Lung (tissue), 12 donors: ENCODE data around the gene IGSF9. TPM values are rescaled to one million over a fixed set of nuclear protein-coding genes. Genes with fewer than 3 reads are reported as not detected.

Experiments
- ATAC-seq: fragments of 200-7000 bp; cut with Tn5 transposase; one replicate; pipeline ENCODE4 v1.9.1; 2020; ENCODE audit warnings: moderate number of reproducible peaks; ENCODE audit not compliant: insufficient read depth, low FRiP score
- DNase-seq, 3 donors: peaks; one replicate each; pipeline ENCODE4 v3.0.0-alpha.2; 2013 to 2017
- H3K27ac ChIP-seq, 2 donors: one replicate each; pipeline ENCODE4 v1.5.1; 2013; ENCODE audit warnings: mild to moderate bottlenecking in 2 of 2, moderate library complexity in 2 of 2, control low read depth in 1 of 2, inconsistent platforms in 1 of 2, low read depth in 1 of 2, low read length in 1 of 2
- H3K27me3 ChIP-seq, 3 donors: one replicate each; pipeline ENCODE4 v1.5.1; 2013; ENCODE audit warnings: low read length in 2 of 3; ENCODE audit not compliant: control insufficient read depth in 3 of 3, insufficient read depth in 3 of 3
- H3K36me3 ChIP-seq, 4 donors: one replicate each; pipeline ENCODE4 v1.5.1; 2013; ENCODE audit warnings: low read length in 4 of 4, mild to moderate bottlenecking in 1 of 4, moderate library complexity in 1 of 4; ENCODE audit not compliant: control insufficient read depth in 4 of 4, insufficient read depth in 4 of 4
- H3K4me1 ChIP-seq, 5 donors: one replicate each; pipeline ENCODE4 v1.5.1; 2013; ENCODE audit warnings: low read length in 5 of 5, mild to moderate bottlenecking in 2 of 5, moderate library complexity in 1 of 5; ENCODE audit not compliant: control insufficient read depth in 5 of 5, insufficient read depth in 5 of 5
- H3K4me3 ChIP-seq: one replicate; pipeline ENCODE4 v1.5.1; 2013; ENCODE audit warnings: mild to moderate bottlenecking, control low read depth, moderate library complexity
- H3K9ac ChIP-seq, 2 donors: one replicate each; pipeline ENCODE4 v1.5.1; 2013; ENCODE audit warnings: low read length in 2 of 2, control low read depth in 1 of 2; ENCODE audit not compliant: insufficient read depth in 1 of 2
- H3K9me3 ChIP-seq, 4 donors: one replicate each; pipeline ENCODE4 v1.5.1; 2013; ENCODE audit warnings: low read length in 3 of 4, mild to moderate bottlenecking in 1 of 4, moderate library complexity in 1 of 4; ENCODE audit not compliant: control insufficient read depth in 4 of 4, insufficient read depth in 3 of 4
- WGBS, 2 donors: extraction: QIAGEN DNeasy Blood & Tissue Kit; methylation state at CpG; one replicate each; pipeline ENCODE4 v1.1.7; 2013; 5-methylcytosine and 5-hydroxymethylcytosine counted together
- polyA plus RNA-seq, 2 donors: library from polyadenylated mRNA; stranded (reverse); fragments of 200-250 nt; gene quantifications; one replicate each; pipeline ENCODE4 v1.2.1, GENCODE V29; 2013
- total RNA-seq, 2 donors: library from RNA; depleted of rRNA in 1 of 2; stranded (reverse); fragments of >200 nt in 1 of 2; gene quantifications; one replicate each; pipeline ENCODE4 v1.2.1, GENCODE V29; 2014 to 2021
- TF ChIP-seq, protein P1 (sequence below): IDR thresholded peaks from 2 replicates; pipeline ENCODE4 v1.5.1; 2012; ENCODE audit warnings: mild to moderate bottlenecking; ENCODE audit errors: control extremely low read depth, extremely low read depth
- donor health status: control.
- donor health status: control.
- donor health status: Bipolar disorder and iron deficiency.
- donor health status: healthy.
- donor health status: DM: yes; HTN: yes; CAD: no.

The IGSF9 gene
- total and polyA plus RNA-seq, 4 donors = 1.4 to 4.9 (median 2.0) TPM

DNA sequence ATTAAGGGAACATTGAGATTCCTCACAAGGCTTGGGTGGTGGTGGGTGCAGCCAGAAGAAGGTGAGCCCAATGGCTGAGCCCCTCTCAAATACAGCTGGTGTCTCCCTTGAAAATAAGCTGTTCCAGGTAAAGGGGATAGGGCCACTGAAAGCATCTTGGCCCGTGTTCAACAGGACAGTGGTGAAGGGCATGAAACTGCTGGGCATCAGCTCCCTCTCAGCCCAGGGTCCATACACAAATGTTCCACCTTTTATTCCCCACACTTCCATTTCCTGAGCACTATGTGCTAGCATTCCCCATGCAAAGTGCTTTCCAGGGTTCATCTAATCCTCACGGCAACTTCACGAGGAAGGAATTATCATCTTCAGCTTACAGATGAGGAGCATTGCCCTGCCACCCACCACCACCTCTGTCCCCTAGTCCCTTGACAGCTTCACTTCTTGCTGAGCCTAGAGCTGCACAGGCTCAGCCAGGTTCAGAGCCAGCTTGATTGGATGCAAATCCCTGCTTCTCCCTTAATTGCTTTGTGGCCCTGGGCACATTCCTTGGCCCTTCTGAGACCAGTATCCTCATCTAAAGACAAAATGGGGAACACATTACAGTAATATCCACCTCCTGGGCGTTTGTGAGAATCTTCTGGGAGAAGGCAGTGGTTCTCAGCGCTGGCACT, 29.7 kb downstream of the IGSF9 start:
- no peak overlapping the region for H3K9ac ChIP-seq
- H3K9me3 ChIP-seq = no peaks in the 10 kb centered on the region
- no peaks in the 10 kb centered on the region for H3K27me3 ChIP-seq
- TF ChIP-seq, protein P1, sequence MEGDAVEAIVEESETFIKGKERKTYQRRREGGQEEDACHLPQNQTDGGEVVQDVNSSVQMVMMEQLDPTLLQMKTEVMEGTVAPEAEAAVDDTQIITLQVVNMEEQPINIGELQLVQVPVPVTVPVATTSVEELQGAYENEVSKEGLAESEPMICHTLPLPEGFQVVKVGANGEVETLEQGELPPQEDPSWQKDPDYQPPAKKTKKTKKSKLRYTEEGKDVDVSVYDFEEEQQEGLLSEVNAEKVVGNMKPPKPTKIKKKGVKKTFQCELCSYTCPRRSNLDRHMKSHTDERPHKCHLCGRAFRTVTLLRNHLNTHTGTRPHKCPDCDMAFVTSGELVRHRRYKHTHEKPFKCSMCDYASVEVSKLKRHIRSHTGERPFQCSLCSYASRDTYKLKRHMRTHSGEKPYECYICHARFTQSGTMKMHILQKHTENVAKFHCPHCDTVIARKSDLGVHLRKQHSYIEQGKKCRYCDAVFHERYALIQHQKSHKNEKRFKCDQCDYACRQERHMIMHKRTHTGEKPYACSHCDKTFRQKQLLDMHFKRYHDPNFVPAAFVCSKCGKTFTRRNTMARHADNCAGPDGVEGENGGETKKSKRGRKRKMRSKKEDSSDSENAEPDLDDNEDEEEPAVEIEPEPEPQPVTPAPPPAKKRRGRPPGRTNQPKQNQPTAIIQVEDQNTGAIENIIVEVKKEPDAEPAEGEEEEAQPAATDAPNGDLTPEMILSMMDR = no peak
- peak overlapping the region in 1 of 2 donors; percentile 20 for H3K27ac ChIP-seq
- ATAC-seq = no peak
- 54 to 76% methylated on average over 5 of the region's 5 CpGs for WGBS, 2 donors
- no peak for DNase-seq
- no peak overlapping the region for H3K4me3 ChIP-seq
- H3K4me1 ChIP-seq = peaks cover 9 to 36% (median 27%) of the 10 kb centered on the region in 5 donors
- H3K36me3 ChIP-seq = peaks cover 17 to 36% (median 21%) of the 10 kb centered on the region in 4 donors

DNA sequence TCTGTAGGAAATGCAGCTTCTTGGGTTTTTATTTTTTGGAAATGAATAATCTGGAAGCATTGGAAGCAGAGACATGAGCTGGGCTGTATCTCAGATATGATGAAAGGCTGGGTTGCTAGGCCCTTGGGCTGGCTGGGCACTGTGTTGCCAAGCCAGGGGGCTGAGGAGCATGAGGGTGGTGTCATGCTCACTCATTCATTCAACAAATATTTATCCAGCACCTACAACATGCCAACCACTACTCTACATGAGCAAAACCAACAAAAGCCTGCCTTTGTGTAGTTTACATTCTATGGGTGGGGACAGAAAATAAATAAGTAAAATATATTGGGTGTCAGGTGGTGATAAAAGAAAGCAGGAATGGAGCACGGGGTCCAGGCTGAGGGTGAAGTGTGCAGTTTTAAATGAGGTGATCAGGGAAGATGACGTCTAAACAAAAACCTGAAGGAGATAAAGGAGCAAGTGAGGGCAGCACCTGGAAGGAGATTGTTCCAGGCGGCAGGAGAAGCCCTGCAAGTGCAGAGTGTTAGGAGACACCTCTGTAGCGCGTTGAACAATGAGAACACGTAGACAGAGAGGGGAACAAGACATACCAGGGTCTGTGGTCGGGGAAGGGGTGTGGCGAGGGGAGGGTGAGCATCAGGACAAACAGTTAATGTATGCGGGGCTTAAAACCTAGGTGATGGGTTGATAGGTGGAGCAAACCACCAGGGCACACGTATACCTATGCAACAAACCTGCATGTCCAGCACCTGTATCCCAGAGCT, 31.0 kb downstream of the IGSF9 start:
- H3K9ac ChIP-seq = no peak overlapping the region

DNA sequence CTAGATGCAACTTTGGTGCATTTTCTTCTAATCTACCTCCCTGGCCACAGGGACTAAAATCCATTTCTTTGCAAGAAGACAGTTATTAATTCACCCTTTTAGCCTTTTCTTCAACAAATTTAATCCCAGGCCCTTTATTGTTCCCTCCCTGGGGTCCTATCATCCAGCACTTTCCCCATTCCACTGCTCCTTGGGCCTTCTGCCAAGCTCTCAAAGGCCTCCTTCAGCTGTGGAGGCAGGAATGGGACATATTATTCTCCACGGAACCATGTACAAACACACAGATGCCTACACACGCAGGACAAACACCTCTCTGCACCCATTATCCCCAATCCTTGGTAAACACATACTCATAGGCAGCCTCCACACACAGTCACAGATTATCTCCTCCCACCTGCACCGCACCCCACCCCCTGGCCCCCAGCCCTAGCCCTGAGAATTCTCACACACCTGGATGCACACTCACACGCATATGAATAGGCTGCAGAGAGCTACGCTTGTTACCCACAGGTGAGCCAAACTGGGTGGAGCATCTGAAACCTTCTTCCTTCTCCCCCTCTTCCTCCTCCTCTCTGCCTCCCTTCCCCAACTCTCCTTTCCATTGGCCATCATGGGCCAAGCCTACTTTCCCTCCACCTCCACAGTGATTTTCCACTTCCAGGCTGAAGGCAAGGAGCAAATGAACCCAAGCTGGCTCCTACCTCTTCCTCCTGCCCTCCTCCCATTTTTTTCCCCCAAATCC, 31.8 kb downstream of the IGSF9 start:
- TF ChIP-seq, protein P1 = no peak
- peaks cover 5 to 16% (median 9%) of the 10 kb centered on the region in 4 donors for H3K36me3 ChIP-seq
- no peak overlapping the region for H3K4me3 ChIP-seq
- 69 to 82% methylated on average over 5 of the region's 5 CpGs for WGBS, 2 donors
- H3K27ac ChIP-seq = peak overlapping the region in 1 of 2 donors; percentile 88
- peaks cover 9 to 42% (median 31%) of the 10 kb centered on the region in 5 donors for H3K4me1 ChIP-seq
- no peaks in the 10 kb centered on the region for H3K27me3 ChIP-seq
- peak in 2 of 3 donors; percentile 39 to 44 for DNase-seq
- no peak overlapping the region for H3K9ac ChIP-seq
- H3K9me3 ChIP-seq = no peaks in the 10 kb centered on the region
- ATAC-seq = no peak

More for the DNA sequence above, 31.0 kb downstream of the IGSF9 start:
- 71 to 80% methylated on average over 10 of the region's 10 CpGs for WGBS, 2 donors
- peak; percentile 12 to 49 (median 47) for DNase-seq
- peaks cover 13 to 24% (median 16%) of the 10 kb centered on the region in 4 donors for H3K36me3 ChIP-seq
- H3K27ac ChIP-seq = peak overlapping the region in 1 of 2 donors; percentile 88
- H3K4me1 ChIP-seq = peaks cover 9 to 39% (median 34%) of the 10 kb centered on the region in 5 donors
- no peaks in the 10 kb centered on the region for H3K9me3 ChIP-seq
- ATAC-seq = no peak
- H3K4me3 ChIP-seq = no peak overlapping the region
- TF ChIP-seq, protein P1 = no peak
- H3K27me3 ChIP-seq = no peaks in the 10 kb centered on the region
